Measurements from ENCODE around the gene DNMBP. TPM values are rescaled to one million over a fixed set of nuclear protein-coding genes. Genes with fewer than 3 reads are reported as not detected.

DNMBP gene
- total RNA-seq, 4 donors from 2014 or later: 11.7 to 17.4 (median 13.4) TPM

DNA sequence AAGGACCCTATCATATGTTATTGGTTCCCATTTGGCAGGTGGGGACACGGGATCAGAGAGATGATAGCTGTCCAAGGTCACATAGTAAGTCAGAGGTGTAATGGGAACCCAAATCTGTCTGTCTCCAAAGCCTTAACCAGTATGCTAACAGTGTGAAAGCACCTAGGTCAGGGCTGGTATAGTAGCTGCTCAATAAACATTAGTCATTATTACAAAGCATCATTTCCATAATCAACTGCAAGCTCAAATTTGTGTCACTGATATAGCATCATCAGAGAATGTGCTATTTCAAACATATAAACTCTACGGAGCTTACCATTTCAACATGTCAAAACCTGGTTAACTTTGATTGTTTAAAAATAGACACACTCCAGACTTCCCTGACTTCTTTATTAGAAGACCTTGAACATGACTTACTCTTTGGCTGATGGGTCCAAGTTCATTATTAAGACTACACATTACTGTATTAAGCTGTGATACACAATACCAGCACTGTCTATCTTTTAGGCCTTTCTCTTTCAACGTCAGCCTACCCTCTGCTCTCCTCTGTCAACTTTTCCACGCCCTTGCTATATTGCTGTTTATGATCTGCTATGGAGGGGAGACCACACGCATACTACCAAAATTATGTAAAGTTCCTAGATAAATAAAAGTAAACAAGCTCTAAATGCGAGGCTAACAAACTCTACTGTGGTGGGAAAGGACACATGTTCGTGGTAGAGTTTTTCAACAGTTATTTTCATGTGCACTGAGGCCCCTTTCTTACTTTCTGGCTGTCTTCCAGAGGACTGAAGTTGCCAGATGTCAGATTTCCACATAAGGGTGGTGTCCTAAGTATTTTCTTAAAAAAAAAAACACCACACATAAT, 33.6 kb downstream of the DNMBP start:
- intact Hi-C loops (cut with DNase I): no loop called here
- Histone ChIP-seq H3K36me3 (no peaks in the 10 kb centered on the region), H3K4me1 (peaks cover 0 to 15% of the 10 kb centered on the region in 2 donors), H3K27me3 (no peaks in the 10 kb centered on the region), H3K27ac (peak overlapping the region in 1 of 3 donors; percentile 1), H3K9me3 (no peaks in the 10 kb centered on the region), H3K4me3 (replicated peaks in 1 of 3) (no peak overlapping the region)
- TF ChIP-seq, protein P1, sequence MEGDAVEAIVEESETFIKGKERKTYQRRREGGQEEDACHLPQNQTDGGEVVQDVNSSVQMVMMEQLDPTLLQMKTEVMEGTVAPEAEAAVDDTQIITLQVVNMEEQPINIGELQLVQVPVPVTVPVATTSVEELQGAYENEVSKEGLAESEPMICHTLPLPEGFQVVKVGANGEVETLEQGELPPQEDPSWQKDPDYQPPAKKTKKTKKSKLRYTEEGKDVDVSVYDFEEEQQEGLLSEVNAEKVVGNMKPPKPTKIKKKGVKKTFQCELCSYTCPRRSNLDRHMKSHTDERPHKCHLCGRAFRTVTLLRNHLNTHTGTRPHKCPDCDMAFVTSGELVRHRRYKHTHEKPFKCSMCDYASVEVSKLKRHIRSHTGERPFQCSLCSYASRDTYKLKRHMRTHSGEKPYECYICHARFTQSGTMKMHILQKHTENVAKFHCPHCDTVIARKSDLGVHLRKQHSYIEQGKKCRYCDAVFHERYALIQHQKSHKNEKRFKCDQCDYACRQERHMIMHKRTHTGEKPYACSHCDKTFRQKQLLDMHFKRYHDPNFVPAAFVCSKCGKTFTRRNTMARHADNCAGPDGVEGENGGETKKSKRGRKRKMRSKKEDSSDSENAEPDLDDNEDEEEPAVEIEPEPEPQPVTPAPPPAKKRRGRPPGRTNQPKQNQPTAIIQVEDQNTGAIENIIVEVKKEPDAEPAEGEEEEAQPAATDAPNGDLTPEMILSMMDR (IDR thresholded peaks at IDR 0.05): no peak
- TF ChIP-seq POLR2A (IDR thresholded peaks at IDR 0.05): no peak
- DNase-seq: no peak
- 67 to 75% methylated on average over 7 of the region's 7 CpGs for WGBS, 2 donors

DNA sequence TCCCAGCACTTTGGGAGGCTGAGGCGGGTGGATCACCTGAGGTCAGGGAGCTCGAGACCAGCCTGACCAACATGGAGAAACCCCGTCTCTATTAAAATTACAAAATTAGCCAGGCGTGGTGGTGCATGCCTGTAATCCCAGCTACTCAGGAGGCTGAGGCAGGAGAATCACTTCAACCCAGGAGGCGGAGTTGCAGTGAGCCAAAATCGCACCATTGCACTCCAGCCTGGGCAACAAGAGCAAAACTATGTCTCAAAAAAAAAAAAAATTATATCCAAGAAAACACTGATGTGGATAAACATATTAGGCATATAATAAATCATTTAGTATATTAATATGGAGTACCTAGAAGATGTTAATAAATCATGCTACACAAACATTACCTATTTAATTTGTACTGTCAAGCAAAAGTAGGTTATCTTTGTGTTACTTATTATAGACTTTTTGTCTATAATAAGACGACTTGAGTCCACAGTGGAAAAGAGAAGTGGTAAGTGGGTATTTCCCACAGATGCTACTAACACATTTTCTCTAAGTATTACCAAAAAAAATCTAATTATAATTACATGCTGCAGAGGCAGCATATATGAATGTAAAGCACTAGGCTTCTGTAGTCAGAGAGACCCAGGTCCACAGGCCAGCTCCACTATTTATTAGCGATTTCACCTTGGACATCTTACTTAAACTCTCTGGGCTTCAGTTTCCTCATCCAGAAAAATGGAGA, 34.5 kb downstream of the DNMBP start:
- no peak overlapping the region for H3K27ac ChIP-seq
- intact Hi-C loops (cut with DNase I): no loop called here
- WGBS, 2 donors: 89% methylated on average over 8 of the region's 8 CpGs

DNA sequence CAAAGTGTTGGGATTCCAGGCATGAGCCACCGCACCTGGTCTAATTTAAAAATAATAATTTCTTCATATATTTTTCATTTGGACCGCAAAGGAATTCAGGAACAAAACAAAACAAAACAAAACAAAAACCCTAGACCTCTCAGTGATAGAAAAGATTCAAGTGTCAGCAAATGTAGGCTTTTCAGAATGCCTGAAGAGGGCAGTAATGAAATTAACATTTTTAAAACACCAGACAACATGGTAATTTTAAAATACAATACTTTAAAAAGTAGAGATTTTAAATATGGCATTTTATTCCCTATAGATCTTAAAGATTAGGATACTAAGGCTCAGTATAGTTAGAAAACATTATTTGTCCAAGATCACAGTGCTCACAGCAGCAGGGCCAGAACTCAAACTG, 36.6 kb downstream of the DNMBP start:
- TF ChIP-seq, protein P1 (IDR thresholded peaks at IDR 0.05): no peak
- no peak for TF ChIP-seq POLR2A (IDR thresholded peaks at IDR 0.05)
- no peak overlapping the region for H3K4me3 ChIP-seq (replicated peaks in 1 of 3)
- 82 to 86% methylated on average over 2 of the region's 2 CpGs for WGBS, 2 donors

More for the DNA sequence above, 34.5 kb downstream of the DNMBP start:
- Histone ChIP-seq H3K4me1 (peaks cover 0 to 15% of the 10 kb centered on the region in 2 donors), H3K4me3 (replicated peaks in 1 of 3) (no peak overlapping the region), H3K27me3 (no peaks in the 10 kb centered on the region), H3K9me3 (no peaks in the 10 kb centered on the region), H3K36me3 (no peaks in the 10 kb centered on the region)
- DNase-seq: no peak
- TF ChIP-seq POLR2A (IDR thresholded peaks at IDR 0.05): no peak
- TF ChIP-seq, protein P1 (IDR thresholded peaks at IDR 0.05): no peak

DNA sequence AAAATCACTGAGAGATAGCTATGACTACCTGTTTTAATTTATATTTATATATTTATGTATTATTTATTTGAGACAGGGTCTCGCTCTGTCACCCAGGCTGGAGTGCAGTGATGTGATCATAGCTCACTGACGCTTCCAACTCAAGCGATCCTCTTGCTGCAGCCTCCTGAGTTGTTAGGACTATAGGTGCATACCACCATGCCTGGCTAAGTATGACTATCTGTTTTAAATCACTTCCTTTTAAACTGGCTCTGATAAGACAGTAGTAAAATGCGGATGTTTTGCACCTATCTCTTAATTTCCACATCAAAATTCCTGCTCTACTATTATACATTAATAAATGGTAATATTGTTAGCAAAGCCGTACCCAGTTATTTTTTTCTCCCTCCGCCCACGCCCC, 41.8 kb downstream of the DNMBP start:
- H3K27me3 ChIP-seq: no peaks in the 10 kb centered on the region
- no peak for TF ChIP-seq POLR2A (IDR thresholded peaks at IDR 0.05)
- TF ChIP-seq, protein P1 (IDR thresholded peaks at IDR 0.05): no peak
- no peak overlapping the region for H3K27ac ChIP-seq
- no peak for DNase-seq
- intact Hi-C loops (cut with DNase I): no loop called here
- no peak overlapping the region for H3K4me3 ChIP-seq (replicated peaks in 1 of 3)
- 94 to 98% methylated on average over 7 of the region's 7 CpGs for WGBS, 2 donors
- H3K36me3 ChIP-seq: peaks cover 0 to 6% of the 10 kb centered on the region in 2 donors
- no peaks in the 10 kb centered on the region for H3K9me3 ChIP-seq
- peaks cover 0 to 4% of the 10 kb centered on the region in 2 donors for H3K4me1 ChIP-seq

More for the DNA sequence above, 36.6 kb downstream of the DNMBP start:
- Histone ChIP-seq H3K9me3 (no peaks in the 10 kb centered on the region), H3K27ac (no peak overlapping the region), H3K27me3 (no peaks in the 10 kb centered on the region), H3K36me3 (peaks cover 0 to 3% of the 10 kb centered on the region in 2 donors), H3K4me1 (peaks cover 0 to 15% of the 10 kb centered on the region in 2 donors)
- DNase-seq: no peak
- intact Hi-C loops (cut with DNase I): no loop called here

Data from thyroid gland (tissue), 4 donors.